ENCODE measurements around the gene DRC7.
A peak's percentile ranks its signal among the peaks of the same experiment; 100 is the strongest.

Gene DRC7

DNA sequence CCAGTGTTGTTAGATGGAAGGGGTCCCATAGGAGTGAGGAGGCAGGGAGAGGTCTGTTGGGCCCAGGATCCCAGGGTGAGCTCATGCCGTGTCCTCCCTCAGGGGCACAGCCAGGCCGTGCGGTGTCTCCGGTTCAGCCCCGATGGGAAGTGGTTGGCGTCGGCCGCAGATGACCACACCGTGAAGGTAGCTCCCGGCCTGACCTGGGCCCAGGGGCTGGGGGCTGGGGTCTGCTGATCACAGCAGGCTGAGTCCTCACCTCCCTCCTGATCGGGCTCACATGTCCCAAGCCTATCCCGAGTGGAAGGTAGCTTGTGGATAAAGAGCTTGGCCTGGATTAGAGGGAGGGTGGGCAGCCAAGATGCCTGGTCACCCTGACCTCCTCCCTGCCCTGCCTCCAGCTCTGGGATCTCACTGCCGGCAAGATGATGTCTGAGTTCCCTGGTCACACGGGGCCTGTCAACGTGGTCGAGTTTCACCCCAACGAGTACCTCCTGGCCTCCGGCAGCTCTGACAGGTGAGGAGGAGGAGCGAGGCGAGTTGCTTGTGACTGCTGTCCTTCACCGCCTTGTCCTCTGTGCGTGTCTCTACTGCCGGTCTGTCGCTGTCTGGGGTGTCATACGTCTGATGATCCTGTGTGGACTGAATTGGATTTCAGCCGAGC, 57.1 kb downstream of the DRC7 start:
- H3K4me1 ChIP-seq (ENCODE audit: control insufficient read depth, insufficient read depth, low read length): no peaks in the 10 kb centered on the region
- H3K9ac ChIP-seq (ENCODE audit: low read length): no peak overlapping the region
- H3K27me3 ChIP-seq (replicated peaks; ENCODE audit: control insufficient read depth, insufficient read depth, low read length): no peaks in the 10 kb centered on the region
- DNase-seq (ENCODE audit: low read depth): no peak
- no peaks in the 10 kb centered on the region for H3K9me3 ChIP-seq (ENCODE audit: control insufficient read depth, low read length)
- peaks cover 34% of the 10 kb centered on the region for H3K36me3 ChIP-seq (ENCODE audit: control insufficient read depth, insufficient read depth, low read length, severe bottlenecking)
- H3K4me3 ChIP-seq (ENCODE audit: low read length): no peak overlapping the region

DNA sequence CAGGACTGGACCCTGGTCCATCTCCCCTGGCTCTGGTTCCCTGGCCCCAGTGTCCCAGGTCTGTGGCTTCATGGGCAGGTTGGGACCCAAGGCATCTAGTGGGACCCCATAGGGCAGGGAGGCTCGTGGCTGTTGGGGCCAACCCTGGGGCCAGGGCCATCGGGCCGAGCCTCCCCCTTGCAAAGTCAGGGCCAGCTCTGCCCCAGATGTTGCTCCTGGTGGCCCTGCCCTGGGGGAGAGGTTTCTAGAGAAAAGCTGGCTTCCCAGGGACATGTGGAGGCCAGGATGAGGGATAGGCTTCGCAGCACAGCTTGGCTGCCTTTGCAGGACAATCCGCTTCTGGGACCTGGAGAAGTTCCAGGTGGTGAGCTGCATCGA, 57.6 kb downstream of the DRC7 start:
- no peak overlapping the region for H3K4me3 ChIP-seq (ENCODE audit: low read length)
- no peaks in the 10 kb centered on the region for H3K4me1 ChIP-seq (ENCODE audit: control insufficient read depth, insufficient read depth, low read length)
- no peaks in the 10 kb centered on the region for H3K27me3 ChIP-seq (replicated peaks; ENCODE audit: control insufficient read depth, insufficient read depth, low read length)
- DNase-seq (ENCODE audit: low read depth): no peak
- no peak overlapping the region for H3K9ac ChIP-seq (ENCODE audit: low read length)
- H3K36me3 ChIP-seq (ENCODE audit: control insufficient read depth, insufficient read depth, low read length, severe bottlenecking): peaks cover 34% of the 10 kb centered on the region
- H3K9me3 ChIP-seq (ENCODE audit: control insufficient read depth, low read length): no peaks in the 10 kb centered on the region

DNA sequence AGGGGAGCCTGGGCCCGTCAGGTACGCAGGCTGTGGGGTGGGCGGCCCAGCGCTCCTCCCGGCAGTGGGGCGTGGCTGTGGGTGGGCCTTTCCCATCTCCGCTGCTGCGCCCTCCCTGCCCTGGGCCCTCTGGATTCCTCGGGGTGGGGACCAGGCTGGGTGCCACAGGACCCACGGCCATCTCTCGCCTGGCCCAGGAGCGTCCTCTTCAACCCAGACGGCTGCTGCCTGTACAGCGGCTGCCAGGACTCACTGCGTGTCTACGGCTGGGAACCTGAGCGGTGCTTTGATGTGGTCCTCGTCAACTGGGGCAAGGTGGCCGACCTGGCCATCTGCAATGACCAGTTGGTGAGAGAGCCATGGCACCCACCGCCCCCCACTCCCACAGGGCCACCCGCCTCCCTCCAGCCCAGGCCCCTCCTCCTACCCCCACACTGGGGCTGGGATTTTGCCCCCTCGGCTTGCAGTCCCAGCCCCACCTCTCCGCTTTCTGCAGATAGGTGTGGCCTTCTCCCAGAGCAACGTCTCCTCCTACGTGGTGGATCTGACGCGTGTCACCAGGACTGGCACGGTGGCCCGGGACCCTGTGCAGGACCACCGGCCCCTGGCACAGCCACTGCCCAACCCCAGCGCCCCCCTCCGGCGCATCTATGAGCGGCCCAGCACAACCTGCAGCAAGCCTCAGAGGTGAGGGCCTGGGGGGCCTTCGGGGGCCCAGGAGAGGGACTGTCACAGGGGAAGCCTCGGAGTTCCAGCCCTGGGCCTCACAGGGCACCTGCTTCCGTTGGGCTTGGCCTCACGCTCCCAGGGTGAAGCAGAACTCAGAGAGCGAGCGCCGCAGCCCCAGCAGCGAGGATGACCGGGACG, 58.2 kb downstream of the DRC7 start:
- H3K36me3 ChIP-seq (ENCODE audit: control insufficient read depth, insufficient read depth, low read length, severe bottlenecking): peaks cover 34% of the 10 kb centered on the region
- no peaks in the 10 kb centered on the region for H3K9me3 ChIP-seq (ENCODE audit: control insufficient read depth, low read length)
- no peaks in the 10 kb centered on the region for H3K4me1 ChIP-seq (ENCODE audit: control insufficient read depth, insufficient read depth, low read length)

DNA sequence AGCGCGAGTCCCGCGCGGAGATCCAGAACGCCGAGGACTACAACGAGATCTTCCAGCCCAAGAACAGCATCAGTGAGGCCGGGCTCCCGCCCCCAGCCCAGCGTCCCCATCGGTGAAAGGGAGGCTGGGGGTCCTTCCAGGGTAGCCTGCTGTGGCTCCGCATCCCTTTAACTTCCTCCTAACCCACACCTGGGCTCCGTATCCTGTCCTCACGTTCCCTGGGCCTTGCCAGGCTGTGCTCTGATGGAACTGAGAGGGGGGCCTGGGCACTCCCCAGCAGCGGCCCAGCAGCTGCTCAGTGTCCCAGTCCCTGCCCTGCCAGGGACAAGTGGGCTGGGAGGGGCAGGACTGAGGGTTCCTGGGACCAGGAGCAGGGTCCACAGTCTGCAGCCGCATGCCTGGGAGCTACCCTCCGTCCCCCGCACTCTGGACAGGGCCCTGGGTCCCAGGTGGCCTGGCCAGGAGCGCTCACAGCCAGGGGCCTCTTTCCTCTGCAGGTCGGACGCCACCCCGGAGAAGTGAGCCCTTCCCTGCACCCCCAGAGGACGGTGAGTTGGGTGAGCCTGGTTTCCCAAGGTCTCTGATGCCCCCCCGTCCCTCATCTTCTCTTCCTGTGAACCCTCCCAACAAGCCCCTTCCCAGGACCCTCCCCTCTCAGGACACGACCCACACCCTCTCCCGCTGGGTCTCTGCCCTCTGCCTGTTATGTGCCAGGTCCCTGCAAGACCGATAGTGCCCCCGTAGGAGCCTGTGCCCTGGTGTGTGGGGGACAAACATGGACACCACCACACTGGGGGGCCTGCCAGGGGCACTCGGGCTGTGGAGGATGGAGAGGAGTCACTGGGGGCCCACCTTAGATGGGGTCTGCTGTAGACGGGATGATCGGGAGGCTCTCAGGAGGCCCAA, 59.1 kb downstream of the DRC7 start:
- Histone ChIP-seq H3K4me3 (ENCODE audit: low read length) (no peak overlapping the region), H3K4me1 (ENCODE audit: control insufficient read depth, insufficient read depth, low read length) (no peaks in the 10 kb centered on the region), H3K9ac (ENCODE audit: low read length) (no peak overlapping the region), H3K36me3 (ENCODE audit: control insufficient read depth, insufficient read depth, low read length, severe bottlenecking) (peaks cover 34% of the 10 kb centered on the region), H3K9me3 (ENCODE audit: control insufficient read depth, low read length) (no peaks in the 10 kb centered on the region), H3K27me3 (replicated peaks; ENCODE audit: control insufficient read depth, insufficient read depth, low read length) (no peaks in the 10 kb centered on the region)
- no peak for DNase-seq (ENCODE audit: low read depth)

More for the DNA sequence above, 58.2 kb downstream of the DRC7 start:
- no peak for DNase-seq (ENCODE audit: low read depth)
- no peaks in the 10 kb centered on the region for H3K27me3 ChIP-seq (replicated peaks; ENCODE audit: control insufficient read depth, insufficient read depth, low read length)
- no peak overlapping the region for H3K9ac ChIP-seq (ENCODE audit: low read length)
- H3K4me3 ChIP-seq (ENCODE audit: low read length): no peak overlapping the region

DNA sequence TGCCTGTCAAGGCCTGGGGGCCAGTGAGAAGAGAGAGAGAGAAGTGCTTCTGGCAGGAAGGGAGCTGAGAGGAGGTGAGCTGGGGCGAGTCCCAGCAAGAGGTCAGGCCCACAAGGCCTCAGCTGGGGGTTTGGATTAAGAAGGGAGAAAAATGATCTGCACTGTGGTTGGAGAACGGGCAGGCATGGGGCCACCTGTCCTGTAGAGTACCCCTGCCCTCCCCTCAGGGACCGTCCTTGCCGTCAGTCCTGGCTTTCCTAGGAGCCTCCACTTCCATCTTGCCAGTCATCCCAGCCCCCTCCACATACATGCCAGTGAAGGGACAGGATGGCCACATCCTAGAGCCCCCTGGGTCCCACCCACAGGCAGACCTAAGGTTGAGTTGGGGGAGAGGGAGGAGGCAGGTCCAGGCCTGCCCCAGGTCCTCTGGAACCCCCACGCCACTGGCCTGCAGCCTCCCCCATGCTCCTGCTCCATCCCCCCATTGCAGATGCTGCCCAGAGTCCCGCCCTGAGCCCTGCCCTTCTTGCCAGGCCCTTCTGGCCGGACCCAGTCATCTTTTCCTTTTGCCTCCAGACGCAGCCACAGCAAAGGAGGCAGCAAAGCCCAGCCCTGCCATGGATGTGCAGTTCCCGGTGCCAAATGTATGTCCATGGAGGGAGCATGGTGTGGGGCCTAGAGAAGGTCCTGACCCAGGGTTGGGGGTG, 59.9 kb downstream of the DRC7 start:
- peaks cover 34% of the 10 kb centered on the region for H3K36me3 ChIP-seq (ENCODE audit: control insufficient read depth, insufficient read depth, low read length, severe bottlenecking)

DNA sequence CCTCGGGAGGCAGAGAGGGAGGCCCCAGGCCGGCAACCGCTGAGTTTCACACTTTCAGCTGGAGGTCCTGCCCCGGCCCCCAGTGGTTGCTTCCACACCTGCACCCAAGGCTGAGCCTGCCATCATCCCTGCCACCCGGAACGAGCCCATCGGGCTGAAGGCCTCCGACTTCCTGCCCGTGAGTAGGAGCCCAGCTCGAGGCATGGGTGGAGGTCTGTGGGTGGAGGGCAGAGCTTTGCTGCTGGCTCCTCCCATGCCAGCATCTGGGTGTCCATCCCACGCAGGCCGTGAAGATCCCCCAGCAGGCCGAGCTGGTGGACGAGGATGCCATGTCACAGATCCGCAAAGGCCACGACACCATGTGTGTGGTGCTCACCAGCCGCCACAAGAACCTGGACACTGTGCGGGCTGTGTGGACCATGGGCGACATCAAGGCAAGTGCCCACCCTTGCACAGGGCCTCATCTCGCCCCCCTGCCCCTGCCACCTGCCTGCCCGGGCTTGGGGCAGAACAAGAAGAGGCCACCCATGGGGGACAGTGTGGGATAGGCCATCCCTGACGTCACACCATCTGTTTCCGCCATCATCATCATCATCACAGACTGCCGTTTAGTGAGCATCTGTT, 60.6 kb downstream of the DRC7 start:
- H3K36me3 ChIP-seq (ENCODE audit: control insufficient read depth, insufficient read depth, low read length, severe bottlenecking): peaks cover 34% of the 10 kb centered on the region
- no peaks in the 10 kb centered on the region for H3K27me3 ChIP-seq (replicated peaks; ENCODE audit: control insufficient read depth, insufficient read depth, low read length)
- DNase-seq (ENCODE audit: low read depth): no peak
- no peak overlapping the region for H3K4me3 ChIP-seq (ENCODE audit: low read length)
- H3K9ac ChIP-seq (ENCODE audit: low read length): no peak overlapping the region
- no peaks in the 10 kb centered on the region for H3K4me1 ChIP-seq (ENCODE audit: control insufficient read depth, insufficient read depth, low read length)
- no peaks in the 10 kb centered on the region for H3K9me3 ChIP-seq (ENCODE audit: control insufficient read depth, low read length)

More for the DNA sequence above, 59.9 kb downstream of the DRC7 start:
- no peak overlapping the region for H3K4me3 ChIP-seq (ENCODE audit: low read length)
- DNase-seq (ENCODE audit: low read depth): no peak
- H3K4me1 ChIP-seq (ENCODE audit: control insufficient read depth, insufficient read depth, low read length): no peaks in the 10 kb centered on the region
- no peaks in the 10 kb centered on the region for H3K27me3 ChIP-seq (replicated peaks; ENCODE audit: control insufficient read depth, insufficient read depth, low read length)
- no peak overlapping the region for H3K9ac ChIP-seq (ENCODE audit: low read length)
- no peaks in the 10 kb centered on the region for H3K9me3 ChIP-seq (ENCODE audit: control insufficient read depth, low read length)

DNA sequence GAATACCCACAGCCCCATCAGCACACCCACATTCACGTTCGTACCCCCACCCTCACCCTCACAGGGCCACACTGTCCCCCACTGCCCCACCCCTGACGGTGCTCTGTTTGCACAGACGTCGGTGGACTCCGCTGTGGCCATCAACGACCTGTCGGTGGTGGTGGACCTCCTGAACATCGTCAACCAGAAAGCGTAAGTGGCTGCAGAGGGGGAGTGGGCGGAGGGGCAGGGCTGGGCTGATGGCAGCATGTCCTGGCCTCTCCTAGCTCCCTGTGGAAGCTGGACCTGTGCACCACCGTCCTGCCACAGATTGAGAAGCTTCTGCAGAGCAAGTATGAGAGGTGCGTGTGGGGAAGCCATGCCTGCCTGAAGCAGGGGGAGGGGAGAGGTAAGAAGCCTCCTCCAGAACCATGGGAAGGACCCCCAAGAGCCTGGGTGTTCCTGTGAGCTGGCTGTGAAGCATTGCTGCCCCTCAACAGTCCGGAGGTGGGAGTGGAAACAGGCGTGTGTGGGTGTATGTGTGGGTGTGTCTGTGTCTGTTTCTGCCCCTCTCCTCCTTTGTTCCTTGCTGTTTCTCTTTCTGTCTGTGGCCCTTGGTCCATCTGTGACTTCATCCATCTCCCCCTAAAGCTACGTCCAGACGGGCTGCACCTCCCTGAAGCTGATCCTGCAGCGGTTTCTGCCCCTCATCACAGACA, 61.3 kb downstream of the DRC7 start:
- Histone ChIP-seq H3K27me3 (replicated peaks; ENCODE audit: control insufficient read depth, insufficient read depth, low read length) (no peaks in the 10 kb centered on the region), H3K4me3 (ENCODE audit: low read length) (no peak overlapping the region), H3K4me1 (ENCODE audit: control insufficient read depth, insufficient read depth, low read length) (no peaks in the 10 kb centered on the region), H3K9me3 (ENCODE audit: control insufficient read depth, low read length) (no peaks in the 10 kb centered on the region), H3K9ac (ENCODE audit: low read length) (no peak overlapping the region), H3K36me3 (ENCODE audit: control insufficient read depth, insufficient read depth, low read length, severe bottlenecking) (peaks cover 37% of the 10 kb centered on the region)
- DNase-seq (ENCODE audit: low read depth): no peak

DNA sequence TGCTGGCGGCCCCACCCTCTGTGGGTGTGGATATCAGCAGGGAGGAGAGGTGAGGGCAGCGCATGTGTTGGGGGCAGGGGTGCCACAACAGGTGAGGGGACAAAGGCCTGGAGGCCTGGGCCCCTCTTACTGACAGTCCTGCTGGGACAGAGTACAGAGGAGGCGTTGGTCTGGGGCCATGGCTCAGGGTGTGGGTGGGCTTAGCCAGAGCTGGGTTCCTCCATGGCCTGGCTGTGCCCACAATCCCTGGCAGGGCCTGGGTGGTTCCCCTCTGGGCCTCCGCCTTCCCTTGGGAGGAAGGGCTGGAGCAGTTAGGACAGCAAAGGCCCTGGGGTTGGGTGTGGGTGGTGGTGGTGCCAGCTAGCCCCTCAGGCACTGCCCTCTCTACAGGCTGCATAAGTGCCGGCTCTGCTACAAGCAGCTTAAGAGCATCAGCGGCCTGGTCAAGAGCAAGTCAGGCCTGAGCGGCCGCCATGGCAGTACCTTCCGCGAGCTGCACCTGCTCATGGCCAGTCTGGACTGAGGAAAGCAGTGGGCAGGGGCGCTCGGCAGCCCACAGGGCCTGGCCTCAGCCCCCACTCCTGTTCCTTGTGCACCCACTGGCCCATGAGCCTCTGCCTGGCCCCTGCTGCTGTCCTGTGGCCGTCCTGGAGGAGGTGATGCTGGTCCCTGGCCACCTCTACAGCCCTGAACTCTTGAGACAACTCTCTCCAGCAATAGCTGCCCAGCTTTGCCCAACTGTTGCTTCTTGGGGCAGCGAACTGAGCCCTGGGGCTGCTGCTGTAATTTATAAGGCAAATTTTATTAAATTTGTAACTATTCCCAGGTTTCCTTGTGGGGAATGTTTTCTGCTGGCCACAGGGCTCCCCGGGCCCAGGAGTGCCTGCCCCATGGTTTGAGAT, 62.1 kb downstream of the DRC7 start:
- no peaks in the 10 kb centered on the region for H3K27me3 ChIP-seq (replicated peaks; ENCODE audit: control insufficient read depth, insufficient read depth, low read length)
- H3K9ac ChIP-seq (ENCODE audit: low read length): no peak overlapping the region
- no peak overlapping the region for H3K4me3 ChIP-seq (ENCODE audit: low read length)
- H3K9me3 ChIP-seq (ENCODE audit: control insufficient read depth, low read length): no peaks in the 10 kb centered on the region
- peaks cover 32% of the 10 kb centered on the region for H3K36me3 ChIP-seq (ENCODE audit: control insufficient read depth, insufficient read depth, low read length, severe bottlenecking)
- H3K4me1 ChIP-seq (ENCODE audit: control insufficient read depth, insufficient read depth, low read length): no peaks in the 10 kb centered on the region
- no peak for DNase-seq (ENCODE audit: low read depth)

DNA sequence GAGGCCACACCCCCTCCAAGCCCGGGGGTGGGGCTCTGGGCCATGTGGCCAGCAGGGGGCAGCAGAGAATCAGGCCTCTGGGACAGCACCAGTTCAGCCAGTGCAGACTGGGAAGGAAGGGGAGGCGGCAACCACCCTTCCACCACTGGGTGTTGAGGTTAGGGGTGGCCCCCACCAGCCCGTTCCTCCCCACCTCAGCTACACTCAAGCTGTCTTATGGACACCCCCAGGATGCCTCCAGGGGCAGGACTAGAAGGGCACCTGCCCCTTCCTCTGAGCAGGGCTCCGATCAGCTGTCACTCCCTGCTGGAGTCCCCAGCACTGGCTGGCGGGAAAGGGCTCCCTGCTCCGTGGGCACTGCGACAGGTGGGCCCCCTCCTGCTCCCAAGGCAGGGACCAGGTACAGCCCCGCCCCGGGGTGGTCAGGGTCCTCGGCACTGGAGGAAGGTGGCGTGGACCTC, 62.8 kb downstream of the DRC7 start:
- peaks cover 28% of the 10 kb centered on the region for H3K36me3 ChIP-seq (ENCODE audit: control insufficient read depth, insufficient read depth, low read length, severe bottlenecking)
- H3K9me3 ChIP-seq (ENCODE audit: control insufficient read depth, low read length): no peaks in the 10 kb centered on the region
- no peak overlapping the region for H3K9ac ChIP-seq (ENCODE audit: low read length)
- H3K4me1 ChIP-seq (ENCODE audit: control insufficient read depth, insufficient read depth, low read length): no peaks in the 10 kb centered on the region
- H3K4me3 ChIP-seq (ENCODE audit: low read length): no peak overlapping the region
- DNase-seq (ENCODE audit: low read depth): peak; percentile 87
- no peaks in the 10 kb centered on the region for H3K27me3 ChIP-seq (replicated peaks; ENCODE audit: control insufficient read depth, insufficient read depth, low read length)

Measured in adipocyte (in vitro differentiated cells).